Pancreas (tissue), 10 donors: ENCODE data around the gene GRXCR2. TPM values are rescaled to one million over a fixed set of nuclear protein-coding genes. Genes with fewer than 3 reads are reported as not detected.

Experiments used
- ATAC-seq, 4 donors: fragments of 200-7000 bp; cut with Tn5 transposase; one replicate each; pipeline versions ENCODE4 v1.8.0 to v1.9.1; 2020; ENCODE audit warnings: mild to moderate bottlenecking in 4 of 4, moderate library complexity in 4 of 4
- DNase-seq, 6 donors: peaks; one replicate each; pipeline ENCODE4 v3.0.0-alpha.2; 2020
- FAIRE-seq: peaks from 2 replicates; lab custom pipeline; 2012; peaks lifted over from hg19 to GRCh38; lab: Jason Lieb, UNC
- H3K27ac ChIP-seq, 4 donors: fragments of 200-600 bp; sonication (generic); 1 replicate in 3 of 4; 2 replicates in 1 of 4; pipeline versions ENCODE4 v1.5.0 to v1.8.0; 2020
- H3K27me3 ChIP-seq, 4 donors: fragments of 200-600 bp; one replicate each; pipeline ENCODE4 v1.8.0; 2021
- H3K36me3 ChIP-seq, 3 donors: fragments of 200-600 bp; sonication (generic) in 1 of 3; one replicate each; pipeline versions ENCODE4 v1.5.0 to v1.8.0; 2020 to 2021
- H3K4me1 ChIP-seq, 3 donors: fragments of 200-600 bp; one replicate each; pipeline ENCODE4 v1.8.0; 2021
- H3K4me3 ChIP-seq, 4 donors: fragments of 200-600 bp; sonication (generic) in 2 of 4; one replicate each; pipeline versions ENCODE4 v1.5.0 to v1.8.0; 2020 to 2021
- H3K9me3 ChIP-seq, 4 donors: fragments of 200-600 bp; one replicate each; pipeline ENCODE4 v1.8.0; 2021
- WGBS, 2 donors: extraction: QIAGEN DNeasy Blood & Tissue Kit; methylation state at CpG; one replicate each; pipeline ENCODE4 v1.1.7; 2013; 5-methylcytosine and 5-hydroxymethylcytosine counted together
- intact Hi-C, 3 donors: fragments of 100-400 bp; cut with DNase I; formaldehyde crosslinking; loops; one replicate each; pipeline versions ENCODE4 v1.11.1 to v1.14.2; 2022
- polyA plus RNA-seq, 2 donors: library from polyadenylated mRNA; stranded (reverse); fragments of 200-250 nt; gene quantifications; one replicate each; pipeline ENCODE4 v1.2.3, GENCODE V29; 2013
- total RNA-seq, 6 donors: library from RNA; stranded (reverse); fragmentation: NEBNext Ultra II Directional in 4 of 6; extraction: Animal tissue kit (Norgen Biotek cat#: 25700) in 4 of 6; gene quantifications; one replicate each; pipeline versions ENCODE4 v1.2.1 to v1.2.4, GENCODE V29; 2021 to 2023
- TF ChIP-seq, protein P1 (sequence below), 4 donors: fragments of 200-600 bp; sonication (generic) in 3 of 4; IDR thresholded peaks; one replicate each; pipeline versions ENCODE4 v1.5.0 to v1.8.0; 2021; ENCODE audit warnings: antibody characterized with exemption in 4 of 4
- donor health status: healthy with polysubstance abuse.
- donor health status: DM: no; HTN: no; CAD: no; lungs with moderate emphysema.
- donor health status: DM: no; HTN: no; CAD: no.
- donor health status: control.
- donor health status: control.
- donor health status: Bipolar disorder and iron deficiency.
- donor health status: DM: yes; HTN: yes; CAD: no.
- donor health status: DM: no; HTN: no; CAD: no.
- donor health status: DM: no; HTN: no; CAD: no.
- donor health status: DM: yes; HTN: yes; CAD: no.

The GRXCR2 gene
- total and polyA plus RNA-seq, 8 donors = 0.12 TPM; not detected in 7

GRCh38 chr5:145835848-145836239, 37.0 kb downstream of the GRXCR2 start:
- H3K9me3 ChIP-seq = no peaks in the 10 kb centered on the region
- intact Hi-C loops = no loop called here
- TF ChIP-seq, protein P1, sequence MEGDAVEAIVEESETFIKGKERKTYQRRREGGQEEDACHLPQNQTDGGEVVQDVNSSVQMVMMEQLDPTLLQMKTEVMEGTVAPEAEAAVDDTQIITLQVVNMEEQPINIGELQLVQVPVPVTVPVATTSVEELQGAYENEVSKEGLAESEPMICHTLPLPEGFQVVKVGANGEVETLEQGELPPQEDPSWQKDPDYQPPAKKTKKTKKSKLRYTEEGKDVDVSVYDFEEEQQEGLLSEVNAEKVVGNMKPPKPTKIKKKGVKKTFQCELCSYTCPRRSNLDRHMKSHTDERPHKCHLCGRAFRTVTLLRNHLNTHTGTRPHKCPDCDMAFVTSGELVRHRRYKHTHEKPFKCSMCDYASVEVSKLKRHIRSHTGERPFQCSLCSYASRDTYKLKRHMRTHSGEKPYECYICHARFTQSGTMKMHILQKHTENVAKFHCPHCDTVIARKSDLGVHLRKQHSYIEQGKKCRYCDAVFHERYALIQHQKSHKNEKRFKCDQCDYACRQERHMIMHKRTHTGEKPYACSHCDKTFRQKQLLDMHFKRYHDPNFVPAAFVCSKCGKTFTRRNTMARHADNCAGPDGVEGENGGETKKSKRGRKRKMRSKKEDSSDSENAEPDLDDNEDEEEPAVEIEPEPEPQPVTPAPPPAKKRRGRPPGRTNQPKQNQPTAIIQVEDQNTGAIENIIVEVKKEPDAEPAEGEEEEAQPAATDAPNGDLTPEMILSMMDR (IDR thresholded peaks at IDR 0.05) = no peak
- H3K4me3 ChIP-seq = peak overlapping the region; percentile 41 to 85 (median 68)
- H3K27me3 ChIP-seq = no peaks in the 10 kb centered on the region
- no peaks in the 10 kb centered on the region for H3K36me3 ChIP-seq
- H3K4me1 ChIP-seq = peaks cover 4 to 16% (median 6%) of the 10 kb centered on the region in 3 donors
- H3K27ac ChIP-seq = peak overlapping the region; percentile 70 to 89 (median 82)
- no peak for DNase-seq
- peak in 3 of 4 donors; percentile 2 to 13 (median 9) for ATAC-seq
- FAIRE-seq = no peak
- 38 to 54% methylated on average over 18 of the region's 18 CpGs for WGBS, 2 donors

- peaks cover 4 to 22% (median 10%) of the 10 kb centered on the region in 3 donors for H3K4me1 ChIP-seq
- H3K27me3 ChIP-seq = no peaks in the 10 kb centered on the region
- intact Hi-C loops = no loop called here
- WGBS, 2 donors = 0% methylated on average over 68 to 71 of the region's 71 CpGs
- peak; percentile 92 to 94 (median 92) for DNase-seq
- H3K9me3 ChIP-seq = no peaks in the 10 kb centered on the region
- peak; percentile 88 to 96 (median 92) for ATAC-seq
- peak within 1 kb of the TSS; percentile 70 to 89 (median 82) for H3K27ac ChIP-seq
- H3K36me3 ChIP-seq = no peaks in the 10 kb centered on the region
- TF ChIP-seq, protein P1 (IDR thresholded peaks at IDR 0.05) = no peak
- FAIRE-seq = no peak
- peak within 1 kb of the TSS; percentile 41 to 85 (median 68) for H3K4me3 ChIP-seq
These were observed 37.6 kb downstream of the GRXCR2 start, which contains the start of gene PRELID2 for GRCh38 chr5:145834917-145835847. Gene PRELID2, minus strand, starts transcription at chr5:145835342. Its CDS starts 91 bp downstream, at chr5:145835251.

DNA sequence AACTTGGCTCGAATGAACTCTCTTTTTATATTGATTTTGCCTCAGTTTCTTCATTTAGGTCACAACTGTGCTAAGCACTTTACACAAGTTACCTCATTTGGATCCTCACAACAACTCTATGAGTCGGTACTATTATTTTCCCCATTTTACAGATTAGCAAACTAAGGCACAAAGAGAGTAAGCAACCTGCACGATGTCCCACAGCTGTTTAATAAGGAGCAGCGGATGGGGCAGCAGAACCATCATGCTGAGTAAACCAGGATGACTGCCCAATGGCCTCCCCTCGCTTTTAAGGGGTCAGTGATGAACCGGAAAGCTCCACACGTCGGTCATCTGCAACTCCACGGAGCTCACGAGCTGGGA, 38.3 kb downstream of the GRXCR2 start:
- 11% methylated on average over 10 of the region's 10 CpGs for WGBS, 2 donors
- FAIRE-seq = no peak
- Histone ChIP-seq H3K27me3 (no peaks in the 10 kb centered on the region), H3K27ac (peak overlapping the region; percentile 70 to 89 (median 82)), H3K4me3 (peak overlapping the region; percentile 41 to 85 (median 68)), H3K36me3 (no peaks in the 10 kb centered on the region), H3K9me3 (no peaks in the 10 kb centered on the region), H3K4me1 (peaks cover 5 to 29% (median 17%) of the 10 kb centered on the region in 3 donors)
- intact Hi-C loops = no loop called here
- DNase-seq = peak in 1 of 6 donors; percentile 19
- TF ChIP-seq, protein P1 (IDR thresholded peaks at IDR 0.05) = no peak
- peak in 2 of 4 donors; percentile 1 to 3 for ATAC-seq

DNA sequence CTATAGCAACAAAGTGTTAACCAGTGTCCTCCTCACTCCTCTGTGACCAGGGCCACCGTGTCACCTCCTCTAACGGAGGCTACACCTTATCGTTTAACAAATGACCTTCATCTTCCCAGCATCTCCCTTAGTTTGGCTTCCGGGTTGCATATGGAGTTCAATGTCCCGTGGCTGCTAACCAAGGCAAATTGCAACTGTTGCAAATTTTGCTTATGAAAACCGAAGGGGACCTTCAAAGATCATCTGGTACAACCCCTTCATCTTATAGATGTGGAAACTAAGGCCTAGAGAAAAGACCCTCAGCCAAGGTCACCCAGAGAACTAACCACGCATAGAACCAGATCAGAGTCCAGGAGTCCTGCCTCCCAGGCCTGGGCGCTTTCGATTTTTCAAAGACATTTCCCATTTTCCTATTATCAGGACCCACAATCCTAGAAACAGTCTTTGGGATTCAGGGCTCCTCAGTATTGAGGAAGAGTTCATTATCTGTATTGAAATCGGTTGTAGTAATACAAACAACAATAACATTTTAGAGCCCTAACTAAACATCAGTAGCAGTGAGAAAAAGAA, 39.1 kb downstream of the GRXCR2 start:
- TF ChIP-seq, protein P1 (IDR thresholded peaks at IDR 0.05) = no peak
- no peak overlapping the region for H3K27ac ChIP-seq
- H3K4me1 ChIP-seq = peaks cover 10 to 32% (median 19%) of the 10 kb centered on the region in 3 donors
- intact Hi-C loops = no loop called here
- H3K27me3 ChIP-seq = no peaks in the 10 kb centered on the region
- no peaks in the 10 kb centered on the region for H3K36me3 ChIP-seq
- DNase-seq (no peak), FAIRE-seq (no peak), ATAC-seq (no peak)
- no peaks in the 10 kb centered on the region for H3K9me3 ChIP-seq
- 39 to 43% methylated on average over 10 of the region's 10 CpGs for WGBS, 2 donors
- H3K4me3 ChIP-seq = peak overlapping the region in 2 of 4 donors; percentile 65 to 71
